NCI-H510A treated with DMSO at 0.1 percent for 48 hours (cell line): ENCODE measurements around the gene ADGRA1.

Experiments
- DNase-seq: peaks from one replicate; lab custom pipeline; 2025; lab: John Stamatoyannopoulos, UW

Gene ADGRA1

GRCh38 chr10:133056001-133056400, 31.7 kb upstream of the ADGRA1 start:
- DNase-seq = no peak

GRCh38 chr10:133056651-133057178, 31.0 kb upstream of the ADGRA1 start:
- no peak for DNase-seq

GRCh38 chr10:133058331-133059092, 29.2 kb upstream of the ADGRA1 start:
- DNase-seq = no peak

- no peak for DNase-seq
Measured at GRCh38 chr10:133059093-133059470, 28.6 kb upstream of the ADGRA1 start.

GRCh38 chr10:133059571-133059970, 28.2 kb upstream of the ADGRA1 start:
- no peak for DNase-seq

- no peak for DNase-seq
Measured at GRCh38 chr10:133060022-133060421, 27.7 kb upstream of the ADGRA1 start.

- DNase-seq = no peak
Measured at GRCh38 chr10:133060466-133060865, 27.3 kb upstream of the ADGRA1 start.

- DNase-seq = no peak
Measured at GRCh38 chr10:133060881-133061280, 26.8 kb upstream of the ADGRA1 start.

- no peak for DNase-seq
Measured at GRCh38 chr10:133061296-133062038, 26.3 kb upstream of the ADGRA1 start.

- no peak for DNase-seq
Measured at GRCh38 chr10:133062085-133062484, 25.6 kb upstream of the ADGRA1 start.

- DNase-seq = no peak
Measured at GRCh38 chr10:133062635-133063034, 25.1 kb upstream of the ADGRA1 start.

- no peak for DNase-seq
Measured at GRCh38 chr10:133067149-133068105, 20.3 kb upstream of the ADGRA1 start.

- DNase-seq = no peak
Measured at GRCh38 chr10:133068111-133069032, 19.4 kb upstream of the ADGRA1 start.

GRCh38 chr10:133069033-133069525, 18.6 kb upstream of the ADGRA1 start:
- no peak for DNase-seq

GRCh38 chr10:133070405-133070804, 17.3 kb upstream of the ADGRA1 start:
- DNase-seq = no peak

GRCh38 chr10:133070810-133071209, 16.9 kb upstream of the ADGRA1 start:
- no peak for DNase-seq

- DNase-seq = no peak
Measured at GRCh38 chr10:133071733-133072132, 16.0 kb upstream of the ADGRA1 start.

GRCh38 chr10:133072196-133072595, 15.5 kb upstream of the ADGRA1 start:
- no peak for DNase-seq

GRCh38 chr10:133072720-133073390, 14.9 kb upstream of the ADGRA1 start:
- no peak for DNase-seq
